ENCODE results near the gene SPDEF. TPM values are rescaled to one million over a fixed set of nuclear protein-coding genes. Genes with fewer than 3 reads are reported as not detected.

Gene SPDEF
- total RNA-seq, 2 donors from 2014 or later = not detected

DNA sequence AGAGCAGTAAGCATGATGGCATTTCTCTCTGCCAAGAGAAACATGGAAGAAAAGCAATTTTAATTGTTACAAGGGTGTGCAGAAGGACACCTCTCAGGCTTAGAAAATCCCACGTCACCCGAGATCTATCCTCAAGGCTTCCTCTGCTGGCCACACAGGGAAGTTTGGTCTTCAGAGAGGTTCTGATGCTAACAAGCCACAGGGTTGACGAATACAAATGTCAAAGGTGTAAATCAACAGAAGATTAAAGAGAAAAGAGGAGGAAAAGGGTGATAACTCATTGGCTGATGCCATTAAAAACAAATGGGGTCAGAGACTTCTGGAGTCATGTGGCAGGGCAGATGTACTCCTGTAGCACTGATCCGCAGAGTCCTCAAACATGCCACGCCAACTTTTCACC lies 33.6 kb upstream of the SPDEF start:
- no peak for TF ChIP-seq POLR2A (IDR thresholded peaks at IDR 0.05)
- no peak for TF ChIP-seq CTCF (IDR thresholded peaks at IDR 0.05)
- no peak overlapping the region for H3K27ac ChIP-seq
- no peaks in the 10 kb centered on the region for H3K9me3 ChIP-seq
- peaks cover 0 to 3% of the 10 kb centered on the region in 2 donors for H3K36me3 ChIP-seq (replicated peaks in 1 of 2; ENCODE audit: insufficient read depth in 1 of 2, low read depth in 2 of 2)
- H3K27me3 ChIP-seq = no peaks in the 10 kb centered on the region
- intact Hi-C loops (cut with DNase I) = loop anchor here (10.0 kb wide), 1 partner anchor 415 kb away; no protein-coding TSS in a partner anchor
- ATAC-seq (no peak), DNase-seq (no peak)
- WGBS, 2 donors = 82 to 89% methylated on average over 5 of the region's 5 CpGs
- no peak overlapping the region for H3K4me3 ChIP-seq
- H3K4me1 ChIP-seq = peaks cover 7% of the 10 kb centered on the region

GRCh38 chr6:34589140-34589539 lies 33.0 kb upstream of the SPDEF start:
- DNase-seq = no peak
- Histone ChIP-seq H3K27me3 (no peaks in the 10 kb centered on the region), H3K9me3 (no peaks in the 10 kb centered on the region), H3K36me3 (replicated peaks in 1 of 2; ENCODE audit: insufficient read depth in 1 of 2, low read depth in 2 of 2) (peaks cover 0 to 3% of the 10 kb centered on the region in 2 donors), H3K4me1 (peaks cover 7% of the 10 kb centered on the region), H3K27ac (no peak overlapping the region), H3K4me3 (no peak overlapping the region)
- intact Hi-C loops (cut with DNase I) = no loop called here
- WGBS, 2 donors = 33 to 66% methylated on average over 1 to 2 of the region's 2 CpGs
- TF ChIP-seq CTCF (IDR thresholded peaks at IDR 0.05) = no peak
- no peak for TF ChIP-seq POLR2A (IDR thresholded peaks at IDR 0.05)
- ATAC-seq = no peak

DNA sequence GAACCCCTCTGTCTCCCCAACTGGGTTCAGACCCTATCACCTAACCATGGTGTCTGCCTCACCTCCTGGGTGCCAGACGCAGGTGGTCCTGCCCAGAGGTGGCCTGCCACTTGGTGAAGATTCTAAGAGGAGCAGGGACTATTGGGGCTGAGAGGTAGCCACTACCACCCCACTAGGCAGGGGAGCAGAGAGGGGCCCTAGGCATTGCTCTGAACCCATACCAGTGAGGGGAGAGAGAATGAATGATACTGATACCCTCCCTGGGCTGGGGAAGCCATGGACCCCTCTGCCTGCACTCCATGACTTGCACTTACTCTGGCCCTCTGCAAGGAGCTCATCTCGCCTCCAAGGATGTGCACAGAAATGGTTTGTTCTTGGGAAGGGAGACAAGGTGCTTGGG lies 31.7 kb upstream of the SPDEF start:
- no peak for TF ChIP-seq CTCF (IDR thresholded peaks at IDR 0.05)
- TF ChIP-seq POLR2A (IDR thresholded peaks at IDR 0.05) = no peak
- intact Hi-C loops (cut with DNase I) = no loop called here
- Histone ChIP-seq H3K27ac (no peak overlapping the region), H3K4me1 (no peaks in the 10 kb centered on the region), H3K27me3 (no peaks in the 10 kb centered on the region), H3K36me3 (replicated peaks in 1 of 2; ENCODE audit: insufficient read depth in 1 of 2, low read depth in 2 of 2) (peaks cover 0 to 3% of the 10 kb centered on the region in 2 donors), H3K4me3 (no peak overlapping the region), H3K9me3 (no peaks in the 10 kb centered on the region)
- DNase-seq (no peak), ATAC-seq (no peak)
- 96 to 100% methylated on average over 2 of the region's 2 CpGs for WGBS, 2 donors

DNA sequence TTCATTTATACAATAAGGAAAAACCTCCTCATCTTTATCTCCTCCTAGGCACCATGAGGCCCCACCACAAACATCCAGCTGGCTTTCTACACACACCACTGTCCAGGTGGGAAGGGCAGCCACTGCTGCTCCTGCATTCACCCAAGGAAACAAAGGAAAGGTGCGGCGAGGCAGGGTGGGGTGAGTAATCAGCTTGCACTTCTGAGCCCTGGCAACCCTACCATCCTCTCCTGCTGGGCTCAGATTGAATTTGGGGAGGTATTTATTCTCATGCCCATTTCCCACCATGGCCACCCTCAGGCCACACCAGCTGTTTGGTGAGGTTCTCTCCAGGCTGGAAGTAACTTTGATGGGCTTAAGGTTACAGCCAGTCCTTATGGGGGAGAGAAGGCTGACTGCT lies 31.2 kb upstream of the SPDEF start:
- no peak for TF ChIP-seq POLR2A (IDR thresholded peaks at IDR 0.05)
- no peak for TF ChIP-seq CTCF (IDR thresholded peaks at IDR 0.05)
- Histone ChIP-seq H3K9me3 (no peaks in the 10 kb centered on the region), H3K27me3 (no peaks in the 10 kb centered on the region), H3K27ac (no peak overlapping the region), H3K36me3 (replicated peaks in 1 of 2; ENCODE audit: insufficient read depth in 1 of 2, low read depth in 2 of 2) (peaks cover 0 to 3% of the 10 kb centered on the region in 2 donors), H3K4me3 (no peak overlapping the region), H3K4me1 (no peaks in the 10 kb centered on the region)
- ATAC-seq (no peak), DNase-seq (no peak)
- intact Hi-C loops (cut with DNase I) = no loop called here
- 87 to 90% methylated on average over 2 of the region's 2 CpGs for WGBS, 2 donors

DNA sequence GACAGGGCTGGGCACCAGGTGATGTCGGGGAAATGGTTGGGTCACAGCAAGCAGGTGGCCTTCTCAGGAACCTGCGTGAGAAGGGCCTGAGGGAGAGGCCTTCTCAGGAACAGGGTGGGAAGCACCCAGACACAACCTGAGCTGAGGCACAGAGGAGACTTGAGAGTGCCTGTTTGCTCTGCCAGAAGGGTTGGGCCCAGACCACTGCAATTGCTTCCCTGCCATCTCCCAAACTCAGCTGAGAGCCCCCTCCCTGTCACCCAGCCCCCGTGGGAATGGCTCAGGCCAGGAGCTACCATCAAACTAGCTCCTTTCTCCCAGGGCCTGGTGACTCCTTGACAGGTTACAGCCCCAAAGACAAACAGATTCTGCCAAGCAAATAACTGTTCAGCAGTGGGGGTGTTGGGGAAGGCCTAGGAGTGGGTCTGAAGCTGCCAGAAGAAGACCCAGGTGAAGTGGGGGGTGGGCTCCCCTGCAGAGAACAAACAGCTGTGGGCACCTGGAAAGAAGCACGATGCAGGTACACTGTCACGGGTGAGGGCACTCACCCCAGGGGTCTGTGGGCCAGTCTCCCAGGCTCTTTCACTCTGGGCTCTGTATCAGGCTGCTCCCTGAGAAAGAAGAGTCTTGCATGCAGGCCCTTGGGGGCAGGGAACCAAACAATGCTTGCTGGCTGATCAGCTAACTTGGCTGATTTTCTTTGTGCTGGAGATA lies 30.4 kb upstream of the SPDEF start:
- Histone ChIP-seq H3K27ac (no peak overlapping the region), H3K9me3 (no peaks in the 10 kb centered on the region), H3K36me3 (replicated peaks in 1 of 2; ENCODE audit: insufficient read depth in 1 of 2, low read depth in 2 of 2) (peaks cover 0 to 3% of the 10 kb centered on the region in 2 donors), H3K27me3 (no peaks in the 10 kb centered on the region), H3K4me3 (no peak overlapping the region), H3K4me1 (no peaks in the 10 kb centered on the region)
- intact Hi-C loops (cut with DNase I) = no loop called here
- no peak for ATAC-seq
- TF ChIP-seq CTCF (IDR thresholded peaks at IDR 0.05) (no peak), POLR2A (IDR thresholded peaks at IDR 0.05) (no peak)
- 45 to 70% methylated on average over 2 to 5 of the region's 5 CpGs for WGBS, 2 donors
- no peak for DNase-seq

Measured in body of pancreas (tissue), 4 donors.